Activated CD4-positive, alpha-beta memory T cell treated with anti-CD3 and anti-CD28 coated beads, Interleukin-2, amount 10 ng/mL, durations not matched to agents 7 days and 5 days (primary cell): ENCODE measurements around the gene TRHDE. TPM values are rescaled to one million over a fixed set of nuclear protein-coding genes. Genes with fewer than 3 reads are reported as not detected.

Experiments
- CTCF ChIA-PET: fragments of 350-600 bp; sonication (Branson Sonifier 250); formaldehyde crosslinking; loops from one replicate; lab custom pipeline; 2021; ENCODE audit warnings: antibody characterized with exemption, inconsistent platforms; lab: Charles Lee
- POLR2A ChIA-PET: fragments of 350-600 bp; sonication (Branson Sonifier 250); formaldehyde crosslinking; loops from one replicate; lab custom pipeline; 2021; ENCODE audit warnings: antibody characterized with exemption; lab: Charles Lee
- DNase-seq: peaks from one replicate; pipeline ENCODE4 v3.0.0-alpha.2; 2020
- H3K27ac Mint-ChIP-seq: one replicate; pipeline ENCODE4 v1.8.0; 2021; ENCODE audit warnings: mild to moderate bottlenecking, mixed read lengths
- H3K27me3 Mint-ChIP-seq: one replicate; pipeline ENCODE4 v1.8.0; 2021; ENCODE audit warnings: mixed read lengths
- H3K36me3 Mint-ChIP-seq: one replicate; pipeline ENCODE4 v1.8.0; 2021; ENCODE audit warnings: low read depth, mixed read lengths
- H3K4me1 Mint-ChIP-seq: one replicate; pipeline ENCODE4 v1.8.0; 2021; ENCODE audit warnings: mixed read lengths
- H3K4me3 Mint-ChIP-seq: one replicate; pipeline ENCODE4 v1.8.0; 2021; ENCODE audit warnings: mild to moderate bottlenecking, mixed read lengths
- H3K9me3 Mint-ChIP-seq: one replicate; pipeline ENCODE4 v1.8.0; 2021; ENCODE audit warnings: mixed read lengths
- total RNA-seq, 2 experiments: library from RNA; stranded (reverse); gene quantifications; one replicate each; pipeline ENCODE4 v1.2.3, GENCODE V29; 2021

The TRHDE gene
- total RNA-seq, 2 experiments from 2014 or later: not detected

DNA sequence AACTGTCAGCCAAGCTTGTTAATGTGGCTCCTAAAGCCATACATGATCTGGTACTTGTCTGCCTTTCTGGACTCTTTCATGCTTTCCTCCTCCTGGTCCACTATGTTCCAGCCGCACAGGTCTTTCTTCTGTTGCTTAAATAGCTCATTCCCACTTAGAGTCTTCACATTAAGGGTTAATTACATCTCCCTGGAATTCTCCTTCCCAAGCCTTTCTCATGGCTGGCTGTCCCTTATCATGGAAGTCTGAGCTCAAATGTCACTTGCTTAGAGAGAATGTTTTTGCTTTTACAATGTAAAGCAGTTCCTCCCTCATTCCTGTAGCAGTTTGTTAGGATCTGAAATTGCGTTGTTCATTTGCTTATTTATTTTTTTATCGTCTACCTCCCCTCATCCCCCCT, 199.6 kb downstream of the TRHDE start:
- ChIA-PET CTCF (no interaction called here), POLR2A (no interaction called here)
- Mint-ChIP-seq H3K27ac (no peak overlapping the region), H3K27me3 (no peaks in the 10 kb centered on the region), H3K36me3 (no peaks in the 10 kb centered on the region), H3K4me1 (no peaks in the 10 kb centered on the region), H3K9me3 (no peaks in the 10 kb centered on the region), H3K4me3 (no peak overlapping the region)
- no peak for DNase-seq

DNA sequence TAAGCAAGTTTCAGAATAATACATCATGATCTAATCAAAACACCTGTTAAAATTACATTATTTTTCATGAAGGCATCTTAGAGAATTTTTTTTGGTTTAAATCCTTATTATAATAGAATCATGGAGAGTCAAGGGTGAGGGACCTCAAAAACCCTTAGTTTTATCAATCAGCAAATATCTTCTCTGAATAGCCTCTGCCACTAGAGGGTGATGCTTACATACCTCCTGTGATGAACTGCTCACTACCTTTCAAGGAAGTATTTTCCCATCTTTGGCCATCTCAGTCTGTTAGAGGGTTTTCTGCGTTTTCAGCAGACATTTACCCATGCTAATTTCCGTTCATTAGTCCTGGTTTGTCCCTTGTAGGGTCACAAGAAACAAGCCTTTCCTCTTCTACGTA, 200.2 kb downstream of the TRHDE start:
- Mint-ChIP-seq H3K36me3 (no peaks in the 10 kb centered on the region), H3K4me3 (no peak overlapping the region), H3K27me3 (no peaks in the 10 kb centered on the region), H3K9me3 (no peaks in the 10 kb centered on the region), H3K4me1 (no peaks in the 10 kb centered on the region), H3K27ac (no peak overlapping the region)
- ChIA-PET CTCF (no interaction called here), POLR2A (no interaction called here)
- DNase-seq: no peak

DNA sequence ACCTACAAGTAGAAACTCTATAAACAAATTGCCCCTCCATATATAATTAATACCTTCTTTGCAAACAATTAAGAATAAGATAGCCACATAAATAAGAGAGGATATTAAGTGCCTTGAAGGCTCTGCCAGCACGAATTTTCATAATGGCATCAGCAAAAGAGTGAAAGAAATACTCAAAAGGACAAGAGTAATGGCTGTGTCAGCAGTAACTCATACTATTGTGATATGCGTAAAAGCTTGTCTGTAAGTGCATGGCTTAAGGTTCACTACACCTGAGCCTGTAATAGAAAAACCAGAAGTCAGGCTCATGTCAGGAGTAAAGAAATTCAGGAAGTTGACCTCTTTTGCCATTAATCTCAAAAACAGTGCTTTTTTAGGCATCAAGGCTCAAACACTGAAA, 204.1 kb downstream of the TRHDE start:
- Mint-ChIP-seq H3K36me3 (no peaks in the 10 kb centered on the region), H3K4me3 (no peak overlapping the region), H3K4me1 (no peaks in the 10 kb centered on the region), H3K27ac (no peak overlapping the region), H3K9me3 (no peaks in the 10 kb centered on the region), H3K27me3 (no peaks in the 10 kb centered on the region)
- POLR2A ChIA-PET: no interaction called here
- CTCF ChIA-PET: no interaction called here
- no peak for DNase-seq

DNA sequence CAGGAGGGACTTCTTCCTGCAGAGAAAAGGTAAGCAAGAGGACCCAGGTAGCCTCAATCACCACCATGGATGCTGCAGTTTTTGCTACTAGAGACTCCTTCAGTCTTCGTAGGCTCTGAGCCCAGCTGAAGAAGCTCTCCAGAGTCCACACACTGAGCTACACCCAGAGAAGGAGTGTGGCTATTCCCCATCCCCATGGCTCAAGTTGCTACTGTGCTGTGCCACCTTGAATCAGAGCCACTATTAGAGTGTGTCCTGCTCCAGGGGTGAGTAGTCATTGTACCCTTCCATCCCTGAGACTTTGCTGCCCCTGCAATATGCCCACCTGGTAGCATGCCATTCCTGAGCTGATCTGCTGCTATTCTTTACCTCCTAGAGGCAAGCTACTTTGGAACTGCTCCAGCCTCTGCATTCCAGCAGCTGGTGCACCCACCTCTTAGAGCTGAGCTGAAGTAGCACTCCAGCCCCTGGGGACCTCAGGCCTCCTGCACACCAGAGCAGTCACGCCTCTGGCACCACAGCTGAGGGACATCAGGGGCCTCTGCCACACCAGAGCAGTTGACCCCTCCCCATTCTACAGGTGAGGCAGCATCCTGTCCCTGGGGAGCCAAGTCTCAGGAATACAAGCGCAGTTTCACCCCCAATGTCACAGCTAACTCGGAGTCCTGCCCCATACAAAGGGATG, 213.0 kb downstream of the TRHDE start:
- no peaks in the 10 kb centered on the region for H3K4me1 Mint-ChIP-seq
- DNase-seq: no peak
- peaks cover 4% of the 10 kb centered on the region for H3K9me3 Mint-ChIP-seq

DNA sequence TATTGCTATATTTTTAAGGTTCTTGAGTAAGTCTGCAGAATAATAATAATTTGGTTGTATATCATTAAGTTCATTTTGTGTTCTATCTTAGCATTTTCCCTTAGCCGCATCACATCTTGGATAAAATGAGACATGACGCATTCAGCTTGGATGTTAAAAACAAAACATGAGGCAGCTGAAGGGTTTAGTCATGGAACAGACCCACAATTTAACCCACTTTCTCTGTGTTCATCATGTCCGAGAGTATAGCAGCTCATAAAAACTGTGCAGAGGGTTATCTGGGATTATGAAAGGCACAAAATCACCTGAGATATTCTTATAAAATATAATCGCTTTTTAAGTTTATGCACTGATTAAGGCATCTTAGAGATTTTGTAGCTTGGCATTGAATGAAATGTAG, 219.3 kb downstream of the TRHDE start:
- ChIA-PET POLR2A (no interaction called here), CTCF (no interaction called here)
- no peaks in the 10 kb centered on the region for H3K4me1 Mint-ChIP-seq
- H3K27me3 Mint-ChIP-seq: no peaks in the 10 kb centered on the region
- no peak overlapping the region for H3K27ac Mint-ChIP-seq
- H3K9me3 Mint-ChIP-seq: peaks cover 5% of the 10 kb centered on the region
- H3K36me3 Mint-ChIP-seq: no peaks in the 10 kb centered on the region
- no peak overlapping the region for H3K4me3 Mint-ChIP-seq
- no peak for DNase-seq

More for the DNA sequence above, 213.0 kb downstream of the TRHDE start:
- ChIA-PET CTCF (no interaction called here), POLR2A (no interaction called here)
- H3K27me3 Mint-ChIP-seq: no peaks in the 10 kb centered on the region
- H3K4me3 Mint-ChIP-seq: no peak overlapping the region
- no peak overlapping the region for H3K27ac Mint-ChIP-seq
- H3K36me3 Mint-ChIP-seq: no peaks in the 10 kb centered on the region

DNA sequence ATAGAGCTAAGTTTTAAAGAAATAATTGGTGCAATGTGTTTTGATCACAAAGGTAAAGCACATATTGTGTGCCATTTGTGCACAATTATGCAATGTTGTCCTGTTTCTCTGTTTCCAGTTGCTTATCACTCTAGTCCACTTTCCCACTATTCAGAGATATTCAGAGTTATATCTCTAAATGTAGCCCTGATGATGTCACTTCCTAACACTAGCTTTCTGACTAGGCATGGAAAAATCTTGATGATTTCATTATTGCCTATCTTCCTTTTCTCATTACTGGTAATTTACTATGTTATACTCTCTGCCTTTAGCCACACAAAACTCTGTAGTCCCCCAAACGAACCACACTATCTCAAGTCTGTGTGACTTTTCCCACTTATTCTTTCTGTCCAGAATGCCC, 221.2 kb downstream of the TRHDE start:
- DNase-seq: no peak
- Mint-ChIP-seq H3K4me1 (no peaks in the 10 kb centered on the region), H3K27me3 (no peaks in the 10 kb centered on the region), H3K36me3 (no peaks in the 10 kb centered on the region), H3K27ac (no peak overlapping the region), H3K4me3 (no peak overlapping the region), H3K9me3 (peaks cover 2% of the 10 kb centered on the region)
- CTCF ChIA-PET: no interaction called here
- POLR2A ChIA-PET: no interaction called here

DNA sequence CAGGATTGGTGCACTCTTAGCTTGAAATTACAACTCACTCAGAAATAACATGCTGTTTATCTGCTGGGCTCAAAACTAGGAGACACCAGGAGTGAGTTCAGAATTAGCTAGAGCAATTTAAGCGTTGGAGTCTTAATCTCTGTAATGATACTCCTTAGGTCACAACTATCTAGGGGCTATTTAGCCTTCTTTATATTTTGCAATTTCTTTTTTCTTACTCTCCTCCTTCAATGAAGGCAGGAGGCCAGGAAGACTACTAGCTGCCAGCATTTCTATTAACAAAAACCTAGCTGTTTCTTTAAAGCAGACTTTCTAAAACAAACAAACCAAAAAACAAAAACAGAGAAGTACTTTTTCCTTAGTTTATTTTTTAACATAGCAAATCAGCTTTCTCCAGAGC, 226.2 kb downstream of the TRHDE start:
- CTCF ChIA-PET: no interaction called here
- POLR2A ChIA-PET: no interaction called here
- no peak overlapping the region for H3K4me3 Mint-ChIP-seq
- no peaks in the 10 kb centered on the region for H3K4me1 Mint-ChIP-seq
- H3K9me3 Mint-ChIP-seq: peaks cover 3% of the 10 kb centered on the region
- H3K27ac Mint-ChIP-seq: no peak overlapping the region
- H3K27me3 Mint-ChIP-seq: no peaks in the 10 kb centered on the region
- no peak for DNase-seq
- H3K36me3 Mint-ChIP-seq: no peaks in the 10 kb centered on the region

DNA sequence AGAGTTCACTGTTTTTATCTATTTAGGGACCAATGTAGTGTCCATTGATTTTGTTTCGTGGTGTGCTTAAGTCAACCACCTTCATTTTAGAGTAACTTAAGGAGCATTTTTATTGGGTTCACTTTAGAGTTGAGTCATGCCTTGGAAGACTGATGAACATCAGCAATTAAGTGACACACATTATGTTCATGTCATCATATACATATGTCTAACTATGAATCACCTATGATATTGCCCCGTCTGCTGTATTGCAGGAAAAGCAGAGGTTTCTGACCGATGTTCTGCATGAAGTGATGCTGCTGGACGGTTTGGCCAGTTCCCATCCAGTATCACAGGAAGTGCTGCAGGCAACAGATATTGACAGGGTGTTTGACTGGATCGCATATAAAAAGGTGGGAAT, 227.1 kb downstream of the TRHDE start:
- H3K4me1 Mint-ChIP-seq: no peaks in the 10 kb centered on the region
- no peak overlapping the region for H3K27ac Mint-ChIP-seq
- H3K36me3 Mint-ChIP-seq: no peaks in the 10 kb centered on the region
- H3K4me3 Mint-ChIP-seq: no peak overlapping the region
- H3K27me3 Mint-ChIP-seq: no peaks in the 10 kb centered on the region
- peaks cover 5% of the 10 kb centered on the region for H3K9me3 Mint-ChIP-seq
- POLR2A ChIA-PET: no interaction called here
- CTCF ChIA-PET: no interaction called here
- DNase-seq: no peak

DNA sequence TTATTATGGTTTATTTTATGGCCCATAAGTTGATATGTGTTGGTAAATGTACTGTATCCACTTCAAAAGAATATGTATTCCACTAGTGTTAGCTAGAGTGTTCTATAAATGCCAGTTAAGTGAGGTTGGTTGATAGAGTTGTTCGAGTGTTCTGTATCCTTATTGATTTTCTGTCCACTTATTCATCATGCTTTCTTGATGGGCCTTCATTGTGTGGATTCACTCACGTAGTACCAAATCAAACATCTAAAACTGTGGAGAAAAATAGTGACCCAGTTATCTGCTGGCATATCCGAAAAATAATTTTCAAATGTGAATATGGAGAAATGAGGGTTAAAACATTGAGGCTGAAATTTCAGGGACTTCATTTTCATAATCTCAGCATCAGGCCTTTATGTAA, 230.4 kb downstream of the TRHDE start:
- H3K27me3 Mint-ChIP-seq: no peaks in the 10 kb centered on the region
- no peak overlapping the region for H3K27ac Mint-ChIP-seq
- peaks cover 8% of the 10 kb centered on the region for H3K9me3 Mint-ChIP-seq
- no peaks in the 10 kb centered on the region for H3K36me3 Mint-ChIP-seq
- CTCF ChIA-PET: no interaction called here
- DNase-seq: no peak
- POLR2A ChIA-PET: no interaction called here
- no peaks in the 10 kb centered on the region for H3K4me1 Mint-ChIP-seq
- no peak overlapping the region for H3K4me3 Mint-ChIP-seq

DNA sequence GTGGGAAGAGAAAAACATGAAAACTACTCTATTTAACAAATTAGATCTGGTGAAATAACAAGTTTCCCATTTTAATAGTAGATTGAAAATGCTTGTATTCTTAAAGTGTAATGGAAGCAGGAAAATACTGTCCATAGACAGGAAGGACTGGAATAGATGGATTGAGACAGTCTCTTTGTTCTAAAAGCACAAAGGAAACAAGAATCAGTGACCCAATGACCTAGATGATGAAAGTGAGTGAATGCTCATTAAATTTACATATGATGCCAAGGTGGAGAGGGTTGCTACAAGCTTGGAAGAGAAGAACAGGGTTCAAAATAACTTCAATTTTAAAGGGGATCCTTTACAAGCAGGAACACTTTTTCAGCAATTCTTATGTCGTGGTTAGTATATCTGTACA, 233.1 kb downstream of the TRHDE start:
- Mint-ChIP-seq H3K4me1 (no peaks in the 10 kb centered on the region), H3K4me3 (no peak overlapping the region), H3K9me3 (peaks cover 6% of the 10 kb centered on the region), H3K27ac (no peak overlapping the region), H3K36me3 (no peaks in the 10 kb centered on the region), H3K27me3 (no peaks in the 10 kb centered on the region)
- ChIA-PET CTCF (no interaction called here), POLR2A (no interaction called here)
- no peak for DNase-seq

DNA sequence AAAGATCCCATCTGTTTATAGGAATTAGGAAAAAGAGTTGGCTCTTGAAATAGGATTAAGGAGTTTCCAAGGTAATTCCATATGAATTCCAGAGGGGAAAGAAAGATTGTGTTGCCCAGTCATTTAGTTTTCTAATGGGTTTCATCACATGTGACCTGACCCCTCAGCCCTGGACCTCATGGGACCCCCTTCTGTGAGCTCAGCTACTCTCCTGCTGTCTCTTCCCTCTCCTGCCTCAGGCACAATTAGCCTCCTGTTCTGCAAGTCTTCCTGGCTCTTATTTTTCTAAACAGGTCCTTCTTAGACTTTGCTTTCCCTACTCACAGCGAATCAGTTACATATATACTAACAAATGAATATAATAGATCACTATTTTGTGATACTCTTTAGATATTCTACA, 237.7 kb downstream of the TRHDE start:
- no peaks in the 10 kb centered on the region for H3K36me3 Mint-ChIP-seq
- CTCF ChIA-PET: no interaction called here
- no peaks in the 10 kb centered on the region for H3K27me3 Mint-ChIP-seq
- H3K9me3 Mint-ChIP-seq: peaks cover 3% of the 10 kb centered on the region
- H3K27ac Mint-ChIP-seq: no peak overlapping the region
- no peak for DNase-seq
- POLR2A ChIA-PET: no interaction called here
- H3K4me3 Mint-ChIP-seq: no peak overlapping the region
- H3K4me1 Mint-ChIP-seq: no peaks in the 10 kb centered on the region

DNA sequence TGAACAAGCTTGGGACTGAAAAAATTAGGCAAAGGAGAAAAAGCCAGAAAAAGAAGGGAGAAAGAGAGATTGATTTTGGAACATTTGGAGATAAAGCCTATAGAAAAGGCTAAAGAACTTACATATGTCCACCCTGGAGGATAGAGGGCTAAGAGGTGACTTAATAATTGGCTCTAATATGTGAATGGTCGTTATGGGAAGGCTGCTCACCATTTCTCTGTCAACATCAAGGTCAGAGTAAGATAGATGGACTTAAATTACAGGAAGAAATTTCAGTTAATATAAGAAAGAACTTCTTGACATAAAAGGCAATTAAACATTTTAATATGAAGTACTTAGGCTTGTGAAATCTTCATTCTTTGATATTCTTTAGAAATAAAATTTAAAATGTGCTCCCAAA, 238.6 kb downstream of the TRHDE start:
- ChIA-PET POLR2A (no interaction called here), CTCF (no interaction called here)
- no peaks in the 10 kb centered on the region for H3K4me1 Mint-ChIP-seq
- no peak for DNase-seq
- peaks cover under 1% of the 10 kb centered on the region for H3K9me3 Mint-ChIP-seq
- H3K4me3 Mint-ChIP-seq: no peak overlapping the region
- H3K27ac Mint-ChIP-seq: no peak overlapping the region
- H3K36me3 Mint-ChIP-seq: no peaks in the 10 kb centered on the region
- no peaks in the 10 kb centered on the region for H3K27me3 Mint-ChIP-seq

DNA sequence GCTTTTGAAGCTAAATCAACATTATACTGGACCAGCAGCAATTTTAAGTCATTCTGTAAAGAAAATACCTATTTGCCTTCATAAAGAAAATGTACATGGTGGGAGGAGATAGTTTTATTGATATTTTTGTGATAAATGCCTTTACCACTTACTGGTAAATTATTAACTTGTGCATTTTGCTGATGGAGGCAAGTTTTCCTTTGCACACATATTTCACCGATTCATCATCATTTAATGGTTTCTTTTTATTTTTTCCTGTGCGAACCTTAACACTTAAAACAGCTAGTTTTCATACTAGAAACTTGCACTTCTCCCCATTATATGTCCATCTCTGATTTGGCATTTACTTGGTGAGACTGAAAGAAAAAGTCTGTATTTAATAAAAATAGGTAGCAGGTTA, 239.3 kb downstream of the TRHDE start:
- POLR2A ChIA-PET: no interaction called here
- H3K27me3 Mint-ChIP-seq: no peaks in the 10 kb centered on the region
- H3K36me3 Mint-ChIP-seq: no peaks in the 10 kb centered on the region
- CTCF ChIA-PET: no interaction called here
- no peak for DNase-seq
- H3K9me3 Mint-ChIP-seq: no peaks in the 10 kb centered on the region
- H3K4me1 Mint-ChIP-seq: no peaks in the 10 kb centered on the region
- no peak overlapping the region for H3K4me3 Mint-ChIP-seq
- no peak overlapping the region for H3K27ac Mint-ChIP-seq

DNA sequence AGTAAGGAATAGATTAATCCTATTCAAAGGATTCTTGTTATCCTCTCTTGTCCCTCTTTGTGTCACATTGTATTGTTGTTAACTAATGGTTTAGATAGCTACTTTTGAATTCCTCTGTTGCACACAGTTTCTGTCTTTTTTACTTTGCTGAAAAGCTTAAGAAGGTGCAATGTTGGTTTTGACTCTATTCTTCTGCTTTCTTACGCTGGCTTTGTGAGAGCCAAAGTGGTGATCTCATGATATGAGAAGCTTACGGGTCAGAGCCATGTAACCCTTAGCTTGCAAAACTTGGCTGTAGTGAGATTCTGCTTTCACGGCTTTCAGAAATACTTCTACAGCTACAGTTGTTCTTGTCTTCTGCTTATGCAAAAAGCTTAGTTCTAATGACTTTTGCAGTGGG, 239.7 kb downstream of the TRHDE start:
- no peaks in the 10 kb centered on the region for H3K36me3 Mint-ChIP-seq

More for the DNA sequence above, 239.7 kb downstream of the TRHDE start:
- no peaks in the 10 kb centered on the region for H3K4me1 Mint-ChIP-seq
- no peak overlapping the region for H3K27ac Mint-ChIP-seq
- H3K4me3 Mint-ChIP-seq: no peak overlapping the region
- CTCF ChIA-PET: no interaction called here
- POLR2A ChIA-PET: no interaction called here
- DNase-seq: no peak
- H3K9me3 Mint-ChIP-seq: no peaks in the 10 kb centered on the region
- H3K27me3 Mint-ChIP-seq: no peaks in the 10 kb centered on the region
